NCI-H2081 treated with DMSO at 0.1 percent for 48 hours (cell line): ENCODE results near the gene MARK1.
A peak's percentile ranks its signal among the peaks of the same experiment; 100 is the strongest.

Experiments
- DNase-seq: peaks from one replicate; lab custom pipeline; 2025; lab: John Stamatoyannopoulos, UW

Gene MARK1

DNA sequence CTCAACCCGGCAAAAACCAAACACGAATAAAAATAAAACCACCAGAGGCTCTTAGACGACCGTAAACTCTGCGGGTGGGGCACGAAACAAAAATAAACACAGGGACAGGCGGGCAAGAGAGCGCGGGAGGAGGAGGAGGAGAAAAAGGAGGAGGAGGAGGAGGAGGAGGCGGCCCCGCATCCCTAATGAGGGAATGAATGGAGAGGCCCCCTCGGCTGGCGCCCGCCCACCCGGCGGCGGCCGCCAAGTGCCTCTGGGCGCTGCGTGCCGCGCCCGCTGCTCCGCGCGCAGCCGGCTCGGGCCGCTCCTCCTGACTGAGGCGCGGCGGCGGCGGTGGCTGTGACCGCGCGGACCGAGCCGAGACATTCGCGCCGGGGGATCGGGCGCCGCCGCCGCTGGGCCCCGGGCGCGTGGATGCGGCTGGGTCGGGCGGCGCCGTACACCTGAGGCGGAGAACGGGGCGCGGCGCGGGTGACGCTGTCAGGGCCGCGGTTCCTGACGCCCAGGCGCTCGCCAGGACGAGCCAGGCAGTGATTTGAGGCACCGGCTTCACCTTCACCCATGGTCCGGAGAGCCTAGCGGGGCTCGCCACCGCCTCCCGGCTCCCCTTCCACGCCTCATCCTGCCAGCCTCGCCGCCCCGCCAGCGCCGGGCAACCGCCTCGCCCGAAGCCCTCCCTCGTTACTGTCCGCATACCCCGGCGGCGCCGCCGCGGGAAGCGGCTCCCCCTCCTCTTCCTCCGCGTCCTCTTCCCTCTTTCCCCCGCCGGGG lies at the start of gene MARK1:
Gene MARK1, plus strand, starts transcription at position 229 of the 771 bp plus-strand sequence. CDS start 687 bp downstream, outside the sequence.
- no peak for DNase-seq

DNA sequence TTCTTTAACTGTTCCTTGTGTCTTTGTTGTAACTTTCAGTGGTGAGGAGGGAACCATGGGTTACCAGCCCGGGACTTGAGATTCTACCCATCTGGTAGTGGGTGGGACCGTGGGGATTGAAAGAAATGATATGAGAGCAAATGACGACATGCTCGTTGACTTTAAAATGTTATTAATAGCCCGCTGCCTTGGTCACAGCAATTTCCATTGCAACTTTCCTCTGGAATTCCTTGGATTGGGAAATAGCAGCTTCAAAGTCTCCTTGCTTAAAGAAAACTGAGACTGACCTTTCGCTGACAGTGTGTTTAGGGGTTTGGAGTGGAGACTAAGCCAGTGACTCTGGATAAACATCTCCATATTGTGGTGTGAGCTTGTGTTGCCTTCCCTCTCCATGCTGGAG lies 44.2 kb upstream of the MARK1 start:
- no peak for DNase-seq

GRCh38 chr1:220484135-220484534 lies 43.8 kb upstream of the MARK1 start:
- DNase-seq, result no peak

GRCh38 chr1:220485131-220485530 lies 42.8 kb upstream of the MARK1 start:
- DNase-seq, result no peak

GRCh38 chr1:220485791-220486190 lies 42.1 kb upstream of the MARK1 start:
- no peak for DNase-seq

GRCh38 chr1:220487297-220487820 lies 40.6 kb upstream of the MARK1 start:
- DNase-seq, result peak; percentile 19

DNA sequence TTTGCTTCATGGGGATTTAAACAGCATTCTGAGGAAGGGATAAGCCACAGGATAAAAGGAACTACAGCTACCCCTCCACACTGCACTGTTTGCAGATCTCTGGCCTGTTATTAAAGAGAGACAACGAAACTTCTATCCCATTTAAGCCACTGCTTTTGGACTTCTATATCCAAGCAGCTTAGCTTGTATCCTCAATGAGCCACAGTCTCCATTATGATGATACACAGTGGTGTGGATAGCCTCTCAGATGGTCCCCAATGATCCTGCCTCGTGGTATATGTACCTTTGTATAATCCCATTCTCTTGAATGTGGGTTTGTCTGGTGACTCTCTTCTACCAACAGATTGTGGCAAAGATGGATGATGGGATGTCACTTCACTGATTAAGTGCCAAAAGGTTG lies 36.0 kb upstream of the MARK1 start:
- DNase-seq, result no peak

DNA sequence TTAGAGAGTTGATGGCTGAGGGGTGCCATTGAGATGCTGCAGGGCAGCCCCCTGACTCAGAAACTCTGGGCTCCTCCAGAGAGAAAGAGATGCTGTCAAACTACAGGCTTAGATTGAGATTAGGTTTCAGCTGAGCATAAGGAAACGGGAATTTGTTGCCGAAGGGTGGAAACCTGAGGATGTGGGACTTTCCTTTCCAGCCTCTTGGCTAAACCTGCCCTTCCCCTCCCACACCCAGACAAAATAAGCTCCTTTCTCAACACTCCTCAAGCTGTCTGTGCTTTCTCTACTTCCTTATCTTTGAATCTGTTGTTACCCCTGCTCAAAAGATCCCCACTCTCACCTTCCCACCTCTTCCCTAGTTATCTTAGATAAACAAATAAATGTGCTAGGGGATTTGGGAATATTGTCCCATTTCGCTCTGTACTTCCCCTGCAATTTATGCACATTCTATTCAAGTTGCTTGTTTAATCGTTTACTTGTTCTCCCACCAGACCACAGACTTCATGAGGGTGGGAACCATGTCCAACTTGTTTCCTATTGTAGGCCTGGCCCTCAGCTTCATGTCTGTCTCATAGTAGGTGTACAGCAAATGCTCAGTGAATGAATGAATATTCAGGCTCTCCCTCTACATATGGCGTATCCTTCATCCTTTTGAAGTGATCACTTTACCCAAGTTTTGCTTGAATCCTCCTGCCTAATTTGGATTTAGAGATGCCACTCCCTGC lies 30.6 kb upstream of the MARK1 start:
- no peak for DNase-seq

GRCh38 chr1:220498188-220498587 lies 29.7 kb upstream of the MARK1 start:
- no peak for DNase-seq

DNA sequence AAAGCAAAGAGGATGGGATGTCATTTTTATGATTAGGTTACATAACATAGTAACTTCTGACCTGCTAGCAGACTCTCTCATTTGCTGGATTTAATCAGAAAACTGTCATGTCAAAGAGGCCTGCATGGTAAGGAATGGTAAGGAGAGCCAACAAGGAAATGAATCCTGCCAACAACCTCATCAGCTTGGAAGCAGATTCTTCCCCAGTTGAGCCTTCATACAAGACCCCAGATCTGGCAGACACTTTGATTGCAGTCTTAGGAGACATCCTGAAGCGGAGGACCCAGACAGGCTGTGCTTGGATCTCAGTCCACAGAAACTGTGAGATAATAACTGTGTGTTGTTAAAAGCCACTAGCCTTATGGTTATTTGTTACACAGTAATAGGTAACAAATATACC lies 27.6 kb upstream of the MARK1 start:
- DNase-seq, result no peak

DNA sequence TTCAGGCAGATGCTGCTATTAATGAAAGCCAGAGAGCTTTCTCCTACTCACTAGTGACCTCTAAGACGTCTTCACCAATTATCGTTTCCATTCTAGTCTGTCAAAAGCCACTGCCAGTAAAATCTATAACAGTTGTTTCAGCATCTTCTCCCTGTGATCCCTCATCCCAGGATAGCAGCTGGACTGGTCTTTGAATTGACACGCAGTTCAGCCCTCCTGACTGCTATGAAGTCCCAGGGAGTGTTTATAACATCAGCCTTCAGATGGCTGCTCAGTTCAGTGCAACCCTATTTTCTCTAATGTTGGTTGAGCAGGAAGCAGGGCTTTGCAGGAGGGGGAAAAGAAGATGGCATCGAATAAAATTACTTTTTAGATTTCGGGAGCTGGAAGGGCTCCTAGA lies 23.6 kb upstream of the MARK1 start:
- no peak for DNase-seq

DNA sequence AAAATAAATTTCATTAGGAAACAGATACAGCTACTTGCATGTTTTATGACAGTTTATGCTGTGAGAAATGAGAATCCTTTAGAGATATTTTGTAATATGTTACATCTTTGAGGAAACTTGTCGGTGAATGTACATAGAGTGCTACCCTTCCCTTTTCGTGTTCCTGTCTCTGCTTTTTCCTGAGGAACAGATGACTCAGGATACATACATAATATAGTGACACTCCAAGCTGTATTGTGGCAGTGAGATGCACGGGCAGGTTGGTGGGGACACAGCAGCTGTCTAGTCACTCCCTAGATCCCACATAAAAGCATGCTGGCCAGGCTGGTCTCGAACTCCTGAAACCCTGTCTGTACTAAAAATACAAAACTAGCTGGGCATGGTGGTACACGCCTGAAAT lies 20.9 kb upstream of the MARK1 start:
- DNase-seq, result no peak

DNA sequence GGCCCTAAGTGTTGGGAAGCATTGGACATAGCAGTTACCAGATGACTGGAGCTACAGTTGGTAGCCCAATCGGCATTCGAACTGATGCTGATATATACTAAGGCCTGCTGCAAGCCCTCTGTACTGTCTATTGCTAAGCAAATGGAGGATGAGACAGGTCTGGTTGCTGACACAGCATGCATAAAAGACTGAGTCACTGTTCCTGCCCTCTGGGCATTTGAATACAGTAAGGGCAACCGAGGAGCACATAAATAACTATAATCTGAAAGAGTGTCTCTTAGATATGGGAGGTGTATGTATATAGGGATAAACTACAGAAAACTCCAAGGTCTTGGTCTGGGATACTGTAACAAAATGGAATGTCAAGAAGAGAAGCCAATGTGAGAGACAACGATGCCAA lies 16.8 kb upstream of the MARK1 start:
- no peak for DNase-seq

GRCh38 chr1:220511785-220512184 lies 16.2 kb upstream of the MARK1 start:
- DNase-seq, result no peak

DNA sequence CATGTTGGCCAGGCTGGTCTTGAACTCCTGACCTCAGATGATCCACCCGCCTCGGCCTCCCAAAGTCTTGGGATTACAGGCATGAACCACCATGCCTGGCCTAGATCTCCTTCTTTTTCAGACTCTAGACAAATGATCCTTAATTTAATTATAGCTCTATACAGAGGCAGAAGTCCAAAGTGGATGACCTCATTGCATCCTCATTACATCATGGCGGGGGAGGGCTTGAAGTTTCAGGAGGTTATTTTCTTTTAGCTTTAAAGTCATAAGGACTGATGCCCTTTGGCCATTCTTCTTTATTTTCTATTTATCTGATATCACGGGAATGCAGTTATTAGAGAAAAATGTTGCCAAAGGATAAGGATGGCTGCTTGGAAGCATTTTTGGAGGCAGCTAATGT lies 14.1 kb upstream of the MARK1 start:
- DNase-seq, result no peak

GRCh38 chr1:220514256-220514655 lies 13.7 kb upstream of the MARK1 start:
- no peak for DNase-seq

DNA sequence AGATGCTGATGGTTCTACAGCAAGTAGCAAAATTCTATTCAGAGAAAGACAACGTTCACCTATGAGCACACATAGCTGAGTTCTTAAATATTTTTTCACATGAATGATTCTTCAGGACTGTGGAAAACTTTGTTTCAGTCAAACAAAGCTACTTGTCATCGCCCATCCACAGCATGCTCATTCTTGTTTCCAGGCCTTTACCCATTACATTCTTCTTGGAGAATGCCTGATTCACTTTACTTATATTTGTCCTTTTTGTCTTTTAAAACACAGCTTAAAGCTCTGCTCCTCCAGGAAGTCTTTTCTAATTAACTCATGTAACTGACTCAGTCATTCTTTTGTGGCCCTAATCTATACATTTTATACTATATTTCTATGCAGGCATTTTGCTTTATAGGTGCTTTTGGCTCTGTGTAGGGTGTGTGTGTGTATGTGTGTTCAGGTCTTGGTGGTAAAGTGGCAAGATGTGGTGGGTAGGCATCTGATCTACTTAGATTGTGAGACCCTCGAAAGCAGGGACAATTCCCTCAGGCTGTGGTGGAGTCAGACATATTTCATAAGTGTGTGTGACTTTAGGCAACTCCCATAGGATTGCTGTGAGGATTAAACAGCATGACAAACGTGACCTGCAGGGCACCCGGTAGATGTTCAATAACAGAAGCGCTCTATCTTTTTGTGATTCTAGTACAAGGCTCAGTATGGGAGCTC lies 11.8 kb upstream of the MARK1 start:
- DNase-seq, result no peak

DNA sequence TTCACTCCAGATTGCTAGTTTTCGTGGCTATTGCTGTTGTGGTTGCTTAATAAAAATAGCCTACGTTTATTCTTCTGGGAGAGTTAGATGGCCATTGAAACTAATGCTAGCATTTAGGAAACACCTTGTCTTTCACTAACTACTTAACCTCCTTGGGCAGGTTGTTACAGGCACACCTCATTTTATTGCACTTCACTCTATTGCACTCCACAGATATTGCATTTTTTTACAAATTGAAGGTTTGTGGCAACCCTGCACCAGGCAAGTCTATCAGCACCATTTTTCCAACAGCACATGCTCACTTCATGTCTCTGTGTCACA lies 11.3 kb upstream of the MARK1 start:
- no peak for DNase-seq

DNA sequence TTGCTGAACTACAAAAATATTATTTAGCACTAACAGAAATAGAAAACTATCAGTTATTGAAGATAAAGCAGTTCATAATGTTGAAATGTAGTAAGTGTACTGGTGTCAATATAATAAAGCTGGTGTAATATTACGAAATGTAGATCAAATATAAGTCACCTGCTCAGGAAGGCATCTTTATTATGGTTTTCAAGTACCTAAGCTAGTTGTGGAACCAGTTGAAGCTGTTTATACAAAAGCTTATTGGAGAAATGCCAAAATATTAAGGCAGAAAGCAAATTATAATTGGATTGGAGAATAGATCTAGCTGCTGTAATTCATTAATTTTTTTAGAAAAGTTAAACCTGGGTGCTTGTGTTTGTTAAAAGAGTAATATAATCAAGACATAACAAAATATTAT lies 6.2 kb upstream of the MARK1 start:
- DNase-seq, result peak; percentile 12

DNA sequence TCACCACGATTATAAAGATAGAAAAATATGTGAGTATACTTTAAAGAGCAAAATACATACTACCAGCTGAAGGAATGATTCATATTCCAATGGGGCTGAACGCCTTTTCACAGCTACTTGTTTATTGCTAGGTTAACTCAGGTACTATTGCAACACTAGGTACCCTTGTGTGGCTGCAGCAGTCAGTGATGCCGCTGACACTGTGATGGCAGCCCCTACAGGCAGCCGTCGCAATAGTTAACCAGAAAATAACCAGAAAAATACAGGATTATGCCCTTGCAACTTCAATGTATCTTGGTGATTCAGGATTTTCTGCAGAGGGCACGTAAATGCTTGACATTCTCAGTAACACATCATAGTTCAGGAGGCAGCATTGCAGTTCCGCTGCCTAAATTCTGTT lies 1.6 kb upstream of the MARK1 start:
- DNase-seq, result no peak

DNA sequence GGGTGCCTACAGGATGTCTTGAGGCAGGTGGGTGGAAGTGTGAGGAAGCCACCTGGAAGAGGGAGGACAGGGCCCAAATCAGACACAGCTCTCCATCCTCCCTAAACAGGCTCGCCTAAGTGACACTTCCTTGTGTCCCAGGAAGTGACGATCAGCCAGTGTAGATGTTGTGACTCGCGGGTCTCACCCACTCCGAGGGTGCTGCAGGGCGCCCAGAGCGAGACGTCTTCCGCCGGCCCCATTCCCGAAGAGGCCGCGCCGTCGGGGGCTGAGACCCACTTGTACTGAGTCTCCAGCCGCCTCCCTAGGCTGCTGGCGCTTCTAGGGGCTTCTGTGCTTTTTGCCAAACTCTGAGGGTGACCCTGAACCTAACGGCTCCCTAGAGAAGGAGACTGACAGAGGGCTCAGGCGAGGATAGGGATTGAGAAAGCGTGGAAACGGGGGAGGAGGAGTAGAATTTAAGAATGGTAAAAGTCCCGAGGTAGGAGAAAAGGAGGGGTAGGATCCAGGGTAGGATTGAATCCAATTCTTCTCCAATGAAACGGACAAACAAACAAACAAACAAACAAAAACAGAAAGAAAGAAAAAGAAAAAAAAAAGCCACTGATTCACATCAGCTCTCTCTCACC lies 543 bp upstream of the MARK1 start:
- no peak for DNase-seq

DNA sequence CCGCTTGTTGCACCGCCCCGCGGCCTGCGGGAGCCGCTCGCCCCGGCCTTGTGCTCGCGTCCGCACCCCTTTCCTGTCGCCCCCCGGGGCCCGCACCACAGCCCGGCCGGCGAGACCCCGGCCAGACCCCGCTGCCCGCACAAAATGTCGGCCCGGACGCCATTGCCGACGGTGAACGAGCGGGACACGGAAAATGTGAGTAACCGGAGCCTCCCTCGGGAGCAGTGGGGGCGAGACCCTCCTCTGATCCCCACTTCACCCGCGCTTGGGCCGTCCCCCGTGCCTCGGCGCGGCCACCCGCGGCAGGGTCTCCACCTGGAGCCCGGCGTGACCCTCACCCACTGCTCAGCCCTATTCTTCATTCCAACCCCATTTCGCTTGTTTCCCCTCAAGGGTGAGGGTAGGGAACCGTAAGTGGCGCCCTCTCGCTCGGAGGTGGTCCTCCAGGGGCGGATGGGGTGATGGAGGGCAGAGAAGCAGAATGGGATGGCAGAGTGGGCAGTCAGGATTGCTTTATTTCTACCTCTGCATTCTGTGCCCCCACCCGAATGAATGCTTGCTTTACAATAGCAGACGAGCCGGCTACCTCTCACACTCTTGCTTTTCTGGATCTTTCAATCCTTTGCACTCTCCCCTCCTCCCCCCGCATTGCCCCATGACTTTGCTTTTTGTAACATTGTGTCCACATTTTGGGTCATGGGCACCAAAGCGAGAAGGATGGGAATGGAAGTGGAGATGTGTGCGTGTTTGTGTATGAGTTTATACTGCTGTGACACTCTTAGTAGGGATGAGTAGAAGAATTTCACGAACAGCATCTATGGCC lies 954 bp downstream of the MARK1 start:
- DNase-seq, result no peak
